NCI-H526 (cell line): ENCODE measurements around the gene DAAM1.

Experiments used
- DNase-seq, 2 experiments: peaks; one replicate each; lab custom pipeline; 2025; lab: John Stamatoyannopoulos, UW

The DAAM1 gene

GRCh38 chr14:59187802-59188460 is 536 bp upstream of the DAAM1 start:
- DNase-seq, result peak; percentile 79 to 85

GRCh38 chr14:59189091-59189785 is 771 bp downstream of the DAAM1 start:
- peak; percentile 48 to 71 for DNase-seq

GRCh38 chr14:59189786-59190368 is 1.4 kb downstream of the DAAM1 start:
- peak; percentile 90 to 93 for DNase-seq

GRCh38 chr14:59190372-59190771 is 1.9 kb downstream of the DAAM1 start:
- peak; percentile 32 to 63 for DNase-seq

- DNase-seq, result no peak
Measured at GRCh38 chr14:59195912-59196311, 7.4 kb downstream of the DAAM1 start.

- DNase-seq, result no peak
Measured at GRCh38 chr14:59197695-59198262, 9.3 kb downstream of the DAAM1 start.

- DNase-seq, result no peak
Measured at GRCh38 chr14:59199205-59199604, 10.7 kb downstream of the DAAM1 start.

- no peak for DNase-seq
Measured at GRCh38 chr14:59199614-59200013, 11.1 kb downstream of the DAAM1 start.

- no peak for DNase-seq
Measured at GRCh38 chr14:59200195-59200594, 11.7 kb downstream of the DAAM1 start.

- no peak for DNase-seq
Measured at GRCh38 chr14:59202031-59202430, 13.6 kb downstream of the DAAM1 start.

- DNase-seq, result no peak
Measured at GRCh38 chr14:59204305-59204704, 15.8 kb downstream of the DAAM1 start.

GRCh38 chr14:59206892-59207291 is 18.4 kb downstream of the DAAM1 start:
- no peak for DNase-seq

- DNase-seq, result no peak
Measured at GRCh38 chr14:59207506-59207933, 19.1 kb downstream of the DAAM1 start.

GRCh38 chr14:59208224-59208814 is 19.9 kb downstream of the DAAM1 start:
- no peak for DNase-seq

GRCh38 chr14:59208954-59209353 is 20.5 kb downstream of the DAAM1 start:
- no peak for DNase-seq

GRCh38 chr14:59210621-59211020 is 22.2 kb downstream of the DAAM1 start:
- DNase-seq, result no peak

- peak; percentile 80 to 84 for DNase-seq
Measured at GRCh38 chr14:59213368-59214315, 25.2 kb downstream of the DAAM1 start.

- DNase-seq, result no peak
Measured at GRCh38 chr14:59214702-59215302, 26.3 kb downstream of the DAAM1 start.

GRCh38 chr14:59215322-59215721 is 26.9 kb downstream of the DAAM1 start:
- peak in 1 of 2 experiments; percentile 55 for DNase-seq

- DNase-seq, result peak; percentile 36 to 54
Measured at GRCh38 chr14:59215757-59216156, 27.3 kb downstream of the DAAM1 start.

- DNase-seq, result no peak
Measured at GRCh38 chr14:59217011-59217410, 28.5 kb downstream of the DAAM1 start.
